ENCODE measurements around the gene ATP7B.

Gene ATP7B

GRCh38 chr13:51980908-51981307, 30.3 kb downstream of the ATP7B start:
- Histone ChIP-seq H3K4me3 (no peak overlapping the region), H3K4me1 (no peaks in the 10 kb centered on the region), H3K9me3 (no peaks in the 10 kb centered on the region), H3K36me3 (replicated peaks) (no peaks in the 10 kb centered on the region), H3K27me3 (ENCODE audit: low read depth) (no peaks in the 10 kb centered on the region)
- no peak for DNase-seq (ENCODE audit: low spot score in 2 of 2)
- in situ Hi-C loops (cut with MboI; ENCODE audit: low sequenced_read_pairs), result no loop called here

DNA sequence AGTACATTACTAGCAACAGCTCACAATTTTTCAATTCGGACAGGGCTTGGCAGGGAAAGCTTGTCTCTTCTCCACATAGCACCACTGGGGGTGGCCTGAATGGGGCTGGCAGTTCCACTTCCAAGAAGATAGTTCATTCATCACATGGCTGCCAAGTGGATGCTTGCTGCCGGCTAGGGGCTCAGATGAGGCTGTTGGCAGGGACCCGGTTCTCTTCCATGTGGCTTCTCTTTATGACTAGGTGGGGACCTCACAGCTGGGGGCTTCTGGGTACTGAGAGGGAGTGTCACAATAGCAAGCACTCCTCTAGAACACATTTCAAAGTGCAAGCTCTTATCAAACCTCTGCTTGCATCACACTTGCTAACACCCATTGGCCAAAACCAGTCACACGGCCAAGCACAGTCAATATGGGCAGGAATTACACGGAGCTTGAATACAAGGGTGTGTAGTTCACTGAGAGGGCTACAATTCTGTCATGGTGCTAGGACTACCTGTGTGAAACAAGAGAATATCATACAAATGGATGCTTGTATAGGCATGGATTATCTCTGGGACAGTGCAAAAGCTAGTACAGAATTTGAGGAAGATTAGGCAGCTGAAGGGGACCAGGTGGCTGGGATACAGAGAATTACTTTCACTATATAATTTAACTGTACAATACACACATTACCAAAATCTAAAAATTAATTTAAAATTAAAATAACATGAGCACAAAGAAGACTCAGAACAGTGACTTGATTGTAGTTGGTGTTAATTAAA, 32.3 kb downstream of the ATP7B start:
- no peaks in the 10 kb centered on the region for H3K4me1 ChIP-seq
- H3K9me3 ChIP-seq, result no peaks in the 10 kb centered on the region
- in situ Hi-C loops (cut with MboI; ENCODE audit: low sequenced_read_pairs), result no loop called here
- no peaks in the 10 kb centered on the region for H3K27me3 ChIP-seq (ENCODE audit: low read depth)
- H3K36me3 ChIP-seq (replicated peaks), result no peaks in the 10 kb centered on the region
- no peak for DNase-seq (ENCODE audit: low spot score in 2 of 2)
- no peak overlapping the region for H3K4me3 ChIP-seq

DNA sequence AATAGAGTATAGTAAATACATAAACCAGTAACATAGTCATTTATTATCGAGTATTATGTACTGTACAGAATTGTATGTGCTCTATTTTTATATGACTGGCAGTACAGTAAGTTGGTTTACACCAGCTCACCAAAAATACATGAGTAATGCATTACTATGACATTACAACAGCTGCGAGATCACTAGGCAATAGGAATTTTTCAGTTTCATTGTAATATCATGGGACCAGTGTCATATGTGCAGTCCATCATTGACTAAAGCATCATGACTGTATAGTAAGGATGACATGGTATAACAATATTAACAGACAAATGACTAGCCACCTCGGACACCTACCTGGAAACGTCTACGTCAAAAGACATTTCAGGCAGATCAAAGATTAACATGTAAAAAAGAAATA, 33.6 kb downstream of the ATP7B start:
- no peaks in the 10 kb centered on the region for H3K36me3 ChIP-seq (replicated peaks)
- DNase-seq (ENCODE audit: low spot score in 2 of 2), result no peak

DNA sequence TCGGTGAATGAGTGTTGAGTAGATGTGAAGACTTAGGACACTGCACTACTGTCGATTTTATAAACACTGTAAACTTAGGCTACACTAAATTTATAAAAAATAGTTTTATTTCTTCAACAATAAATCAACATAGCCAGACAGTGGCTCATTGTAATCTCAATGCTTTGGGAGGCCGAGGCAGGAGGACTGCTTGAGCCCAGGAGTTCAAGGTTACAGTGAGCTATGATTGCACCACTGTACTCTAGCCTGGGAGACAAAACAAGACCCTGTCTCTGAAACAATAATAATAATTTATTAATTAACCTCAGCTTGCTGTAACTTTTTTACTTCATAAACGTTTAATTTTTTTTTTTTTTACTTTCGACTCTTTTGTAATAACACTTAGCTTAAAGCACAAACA, 34.4 kb downstream of the ATP7B start:
- H3K27me3 ChIP-seq (ENCODE audit: low read depth), result no peaks in the 10 kb centered on the region
- H3K36me3 ChIP-seq (replicated peaks), result no peaks in the 10 kb centered on the region
- no peaks in the 10 kb centered on the region for H3K4me1 ChIP-seq
- H3K4me3 ChIP-seq, result no peak overlapping the region
- H3K9me3 ChIP-seq, result no peaks in the 10 kb centered on the region
- no peak for DNase-seq (ENCODE audit: low spot score in 2 of 2)
- in situ Hi-C loops (cut with MboI; ENCODE audit: low sequenced_read_pairs), result no loop called here

More for the DNA sequence above, 33.6 kb downstream of the ATP7B start:
- in situ Hi-C loops (cut with MboI; ENCODE audit: low sequenced_read_pairs), result no loop called here
- H3K4me1 ChIP-seq, result no peaks in the 10 kb centered on the region
- H3K9me3 ChIP-seq, result no peaks in the 10 kb centered on the region
- no peak overlapping the region for H3K4me3 ChIP-seq
- no peaks in the 10 kb centered on the region for H3K27me3 ChIP-seq (ENCODE audit: low read depth)

DNA sequence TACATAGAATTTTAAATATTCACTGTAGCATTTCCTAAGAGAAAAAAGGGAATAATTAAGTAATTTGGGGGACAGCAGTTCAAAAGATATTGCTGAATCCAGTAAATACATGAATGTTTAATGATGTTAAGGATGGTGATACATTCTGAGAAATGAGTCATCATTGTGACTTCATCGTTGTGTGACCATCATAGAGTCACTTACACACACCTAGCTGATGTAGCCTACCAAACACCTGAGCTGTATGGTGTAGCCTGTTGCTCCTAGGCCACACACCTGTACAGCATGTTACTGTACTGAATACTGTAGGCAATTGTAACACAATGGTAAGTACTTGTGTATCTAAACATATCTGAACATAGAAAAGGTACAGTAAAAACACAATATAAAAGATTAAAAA, 34.8 kb downstream of the ATP7B start:
- Histone ChIP-seq H3K36me3 (replicated peaks) (no peaks in the 10 kb centered on the region), H3K27me3 (ENCODE audit: low read depth) (no peaks in the 10 kb centered on the region), H3K4me3 (no peak overlapping the region), H3K4me1 (no peaks in the 10 kb centered on the region), H3K9me3 (no peaks in the 10 kb centered on the region)
- no peak for DNase-seq (ENCODE audit: low spot score in 2 of 2)
- in situ Hi-C loops (cut with MboI; ENCODE audit: low sequenced_read_pairs), result no loop called here

DNA sequence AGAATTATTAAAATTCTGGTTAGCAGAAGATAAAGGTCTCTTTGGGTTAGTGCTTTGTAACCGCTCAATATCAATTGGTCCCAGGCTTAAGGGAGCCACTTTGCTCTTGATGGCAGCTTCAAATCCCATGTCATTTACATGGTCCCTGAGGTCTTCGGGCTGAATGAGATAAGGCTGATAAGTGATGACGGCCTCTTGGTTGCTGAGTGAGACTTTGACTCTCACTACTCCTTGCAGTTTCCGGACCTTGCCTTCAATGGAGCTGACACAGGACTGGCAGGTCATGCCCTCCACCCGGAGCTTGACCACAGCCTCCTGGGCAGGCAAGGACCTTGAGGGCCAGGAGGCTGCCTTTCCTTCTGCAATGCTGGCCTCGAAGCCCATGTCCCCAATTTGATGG, 36.8 kb downstream of the ATP7B start:
- Histone ChIP-seq H3K4me3 (no peak overlapping the region), H3K4me1 (no peaks in the 10 kb centered on the region), H3K9me3 (no peaks in the 10 kb centered on the region), H3K27me3 (ENCODE audit: low read depth) (no peaks in the 10 kb centered on the region), H3K36me3 (replicated peaks) (no peaks in the 10 kb centered on the region)
- in situ Hi-C loops (cut with MboI; ENCODE audit: low sequenced_read_pairs), result no loop called here
- DNase-seq (ENCODE audit: low spot score in 2 of 2), result no peak

- Histone ChIP-seq H3K4me3 (no peak overlapping the region), H3K27me3 (ENCODE audit: low read depth) (no peaks in the 10 kb centered on the region), H3K36me3 (replicated peaks) (no peaks in the 10 kb centered on the region), H3K4me1 (no peaks in the 10 kb centered on the region), H3K9me3 (no peaks in the 10 kb centered on the region)
- DNase-seq (ENCODE audit: low spot score in 2 of 2), result no peak
- in situ Hi-C loops (cut with MboI; ENCODE audit: low sequenced_read_pairs), result no loop called here
Observed at GRCh38 chr13:51971520-51972426, 39.5 kb downstream of the ATP7B start.

DNA sequence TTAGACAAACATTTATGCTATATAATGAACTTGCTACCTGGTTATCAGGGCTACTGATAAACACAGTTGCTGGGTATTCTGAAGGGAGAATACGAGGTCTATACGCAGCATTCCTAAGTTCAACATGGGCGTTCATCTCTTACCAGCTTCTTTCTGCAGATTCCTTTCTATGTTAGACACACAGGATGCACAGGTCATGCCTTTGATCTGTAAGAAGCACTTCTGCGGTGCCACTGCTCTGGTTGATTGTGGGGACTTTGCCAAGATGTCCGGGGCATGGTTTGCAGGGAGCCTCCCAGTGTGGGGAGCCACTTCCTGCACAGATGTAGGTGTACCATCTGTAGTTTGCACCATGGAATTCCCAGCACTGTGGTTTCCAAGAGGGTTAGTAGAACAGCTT, 40.9 kb downstream of the ATP7B start:
- no peak for DNase-seq (ENCODE audit: low spot score in 2 of 2)
- Histone ChIP-seq H3K36me3 (replicated peaks) (no peaks in the 10 kb centered on the region), H3K4me1 (no peaks in the 10 kb centered on the region), H3K9me3 (no peaks in the 10 kb centered on the region), H3K4me3 (no peak overlapping the region), H3K27me3 (ENCODE audit: low read depth) (no peaks in the 10 kb centered on the region)
- in situ Hi-C loops (cut with MboI; ENCODE audit: low sequenced_read_pairs), result no loop called here

GRCh38 chr13:51967482-51968446, 43.5 kb downstream of the ATP7B start:
- Histone ChIP-seq H3K4me3 (no peak overlapping the region), H3K4me1 (no peaks in the 10 kb centered on the region), H3K27me3 (ENCODE audit: low read depth) (no peaks in the 10 kb centered on the region), H3K9me3 (no peaks in the 10 kb centered on the region), H3K36me3 (replicated peaks) (no peaks in the 10 kb centered on the region)
- DNase-seq (ENCODE audit: low spot score in 2 of 2), result no peak
- in situ Hi-C loops (cut with MboI; ENCODE audit: low sequenced_read_pairs), result no loop called here

DNA sequence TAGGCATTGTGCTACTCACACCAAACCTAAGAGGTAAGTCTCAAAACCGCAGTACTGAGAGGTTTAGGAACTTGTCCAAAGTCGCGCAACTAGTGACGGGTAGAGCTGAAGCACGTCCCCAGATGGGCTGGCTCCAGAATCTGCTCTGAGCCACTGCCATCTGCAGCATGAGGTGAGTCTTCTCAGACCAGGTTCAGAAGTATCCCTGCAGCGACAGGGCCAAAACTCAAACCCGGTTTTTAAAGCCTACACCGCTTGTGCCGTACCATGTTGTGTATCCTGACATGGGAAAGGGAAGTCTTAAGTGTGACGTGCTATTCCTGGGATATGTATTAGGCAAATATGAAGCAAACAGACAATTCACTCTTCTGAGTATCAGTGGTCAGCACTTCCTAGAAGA, 45.1 kb downstream of the ATP7B start:
- in situ Hi-C loops (cut with MboI; ENCODE audit: low sequenced_read_pairs), result no loop called here
- Histone ChIP-seq H3K4me1 (no peaks in the 10 kb centered on the region), H3K27me3 (ENCODE audit: low read depth) (no peaks in the 10 kb centered on the region), H3K9me3 (no peaks in the 10 kb centered on the region), H3K36me3 (replicated peaks) (no peaks in the 10 kb centered on the region), H3K4me3 (no peak overlapping the region)
- no peak for DNase-seq (ENCODE audit: low spot score in 2 of 2)

- in situ Hi-C loops (cut with MboI; ENCODE audit: low sequenced_read_pairs), result no loop called here
- H3K27me3 ChIP-seq (ENCODE audit: low read depth), result no peaks in the 10 kb centered on the region
- H3K4me1 ChIP-seq, result no peaks in the 10 kb centered on the region
- no peak for DNase-seq (ENCODE audit: low spot score in 2 of 2)
- no peaks in the 10 kb centered on the region for H3K36me3 ChIP-seq (replicated peaks)
- no peak overlapping the region for H3K4me3 ChIP-seq
- H3K9me3 ChIP-seq, result no peaks in the 10 kb centered on the region
Observed at GRCh38 chr13:51961493-51962403, 49.5 kb downstream of the ATP7B start.

DNA sequence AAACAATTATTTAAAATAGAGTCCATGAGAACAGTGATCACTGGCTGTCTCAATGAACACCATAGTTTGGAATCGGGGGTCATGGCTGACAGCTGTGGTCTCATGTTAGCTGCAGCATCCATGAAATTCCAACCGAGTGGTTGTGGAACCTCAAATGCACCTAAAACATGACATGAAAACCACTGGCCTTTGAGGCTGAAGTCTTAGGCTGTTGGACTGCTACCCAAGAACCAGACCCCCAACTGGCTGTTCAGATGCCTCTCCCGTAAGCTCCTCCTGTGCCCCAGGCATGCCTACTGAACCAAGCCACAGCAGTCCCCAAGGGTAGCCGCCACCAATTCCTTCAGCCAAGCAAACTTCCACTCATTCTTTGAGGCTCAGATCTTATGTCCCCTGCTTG, 50.5 kb downstream of the ATP7B start:
- no peak overlapping the region for H3K4me3 ChIP-seq
- H3K4me1 ChIP-seq, result no peaks in the 10 kb centered on the region
- H3K9me3 ChIP-seq, result no peaks in the 10 kb centered on the region
- in situ Hi-C loops (cut with MboI; ENCODE audit: low sequenced_read_pairs), result no loop called here
- H3K36me3 ChIP-seq (replicated peaks), result no peaks in the 10 kb centered on the region
- no peak for DNase-seq (ENCODE audit: low spot score in 2 of 2)
- no peaks in the 10 kb centered on the region for H3K27me3 ChIP-seq (ENCODE audit: low read depth)

GRCh38 chr13:51959773-51960172, 51.5 kb downstream of the ATP7B start:
- no peaks in the 10 kb centered on the region for H3K36me3 ChIP-seq (replicated peaks)
- no peak for DNase-seq (ENCODE audit: low spot score in 2 of 2)
- no peaks in the 10 kb centered on the region for H3K27me3 ChIP-seq (ENCODE audit: low read depth)
- no peak overlapping the region for H3K4me3 ChIP-seq
- in situ Hi-C loops (cut with MboI; ENCODE audit: low sequenced_read_pairs), result no loop called here
- H3K9me3 ChIP-seq, result no peaks in the 10 kb centered on the region
- H3K4me1 ChIP-seq, result no peaks in the 10 kb centered on the region

Data from HAP-1 (cell line).